BJ (cell line): ENCODE measurements around the gene GDF9. TPM values are rescaled to one million over a fixed set of nuclear protein-coding genes. Genes with fewer than 3 reads are reported as not detected.

ENCODE experiments used
- CTCF ChIA-PET: fragments of 350-600 bp; formaldehyde crosslinking; extraction: SDS; loops from one replicate; lab custom pipeline; 2021; ENCODE audit warnings: antibody characterized with exemption, inconsistent platforms; lab: Yijun Ruan, JAX
- POLR2A ChIA-PET: fragments of 300-600 bp; sonication (Branson Sonifier 250); formaldehyde crosslinking; extraction: SDS; loops from one replicate; lab custom pipeline; 2021; ENCODE audit warnings: antibody characterized with exemption; lab: Charles Lee
- DNase-seq: peaks from one replicate; pipeline ENCODE4 v3.0.0-alpha.2; 2011; ENCODE audit warnings: low read depth
- H3K27me3 ChIP-seq: 2 replicates; pipeline ENCODE4 v1.6.0; 2011; ENCODE audit warnings: low read length; ENCODE audit not compliant: control insufficient read depth, insufficient read depth
- H3K36me3 ChIP-seq: 2 replicates; pipeline ENCODE4 v1.5.1; 2011; ENCODE audit warnings: low read length; ENCODE audit not compliant: control insufficient read depth, insufficient read depth
- H3K4me3 ChIP-seq: 2 replicates; pipeline ENCODE4 v1.5.1; 2011; ENCODE audit warnings: low read depth, mild to moderate bottlenecking, control low read depth, low read length
- polyA plus RNA-seq: library from polyadenylated mRNA; depleted of rRNA; stranded (reverse); fragments of >200 nt; gene quantifications from 2 replicates; pipeline ENCODE4 v1.2.3, GENCODE V29; 2011
- TF ChIP-seq, protein P1 (sequence below): IDR thresholded peaks from 2 replicates; pipeline ENCODE4 v1.5.1; 2011; ENCODE audit warnings: low read depth, mild to moderate bottlenecking, control low read depth, inconsistent platforms, low read length, moderate library complexity; ENCODE audit not compliant: insufficient read depth

GDF9 gene
- polyA plus RNA-seq, 1 experiment = 0.20 TPM

DNA sequence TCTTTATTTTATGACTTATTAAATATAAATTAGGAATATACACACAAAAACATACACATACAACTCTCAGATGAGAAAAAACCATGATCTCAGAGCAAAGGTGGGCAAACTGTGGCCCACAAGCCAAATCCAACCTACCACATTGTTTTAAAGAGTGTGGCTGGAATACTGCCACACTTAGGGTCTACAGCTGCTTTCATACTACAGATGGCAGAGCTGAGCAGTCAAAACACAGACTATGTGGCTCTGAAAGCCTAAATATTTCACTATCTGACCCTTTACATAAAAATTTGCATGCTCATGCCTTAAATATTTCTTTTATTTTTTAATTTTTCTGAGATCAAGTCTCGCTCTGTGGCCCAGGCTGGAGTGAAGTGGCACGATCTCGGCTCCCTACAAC lies 35.5 kb upstream of the GDF9 start:
- Histone ChIP-seq H3K36me3 (peaks cover 6% of the 10 kb centered on the region), H3K4me3 (no peak overlapping the region), H3K27me3 (no peaks in the 10 kb centered on the region)
- TF ChIP-seq, protein P1, sequence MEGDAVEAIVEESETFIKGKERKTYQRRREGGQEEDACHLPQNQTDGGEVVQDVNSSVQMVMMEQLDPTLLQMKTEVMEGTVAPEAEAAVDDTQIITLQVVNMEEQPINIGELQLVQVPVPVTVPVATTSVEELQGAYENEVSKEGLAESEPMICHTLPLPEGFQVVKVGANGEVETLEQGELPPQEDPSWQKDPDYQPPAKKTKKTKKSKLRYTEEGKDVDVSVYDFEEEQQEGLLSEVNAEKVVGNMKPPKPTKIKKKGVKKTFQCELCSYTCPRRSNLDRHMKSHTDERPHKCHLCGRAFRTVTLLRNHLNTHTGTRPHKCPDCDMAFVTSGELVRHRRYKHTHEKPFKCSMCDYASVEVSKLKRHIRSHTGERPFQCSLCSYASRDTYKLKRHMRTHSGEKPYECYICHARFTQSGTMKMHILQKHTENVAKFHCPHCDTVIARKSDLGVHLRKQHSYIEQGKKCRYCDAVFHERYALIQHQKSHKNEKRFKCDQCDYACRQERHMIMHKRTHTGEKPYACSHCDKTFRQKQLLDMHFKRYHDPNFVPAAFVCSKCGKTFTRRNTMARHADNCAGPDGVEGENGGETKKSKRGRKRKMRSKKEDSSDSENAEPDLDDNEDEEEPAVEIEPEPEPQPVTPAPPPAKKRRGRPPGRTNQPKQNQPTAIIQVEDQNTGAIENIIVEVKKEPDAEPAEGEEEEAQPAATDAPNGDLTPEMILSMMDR = no peak
- CTCF ChIA-PET = no interaction called here
- no peak for DNase-seq
- POLR2A ChIA-PET = no interaction called here

DNA sequence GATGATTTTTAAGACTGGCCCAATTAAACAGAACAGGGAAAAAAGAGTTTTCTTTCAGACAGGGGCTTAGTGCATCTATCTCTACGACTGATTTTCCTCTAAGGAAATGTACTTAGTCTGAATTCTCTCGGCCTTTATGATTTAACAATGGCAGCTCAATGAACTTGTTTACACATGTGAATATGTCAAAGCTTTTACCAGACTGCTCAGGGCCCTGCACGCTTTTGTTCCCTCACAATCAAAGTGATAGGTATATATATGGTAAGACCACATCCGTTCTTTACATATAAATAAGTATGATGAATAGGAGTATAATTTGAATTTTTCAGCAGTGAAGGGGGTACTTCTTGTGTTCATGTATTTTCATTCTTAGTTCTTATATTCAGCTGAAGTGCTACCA lies 34.8 kb upstream of the GDF9 start:
- ChIA-PET POLR2A (no interaction called here), CTCF (no interaction called here)
- TF ChIP-seq, protein P1 = no peak
- no peak overlapping the region for H3K4me3 ChIP-seq
- H3K27me3 ChIP-seq = no peaks in the 10 kb centered on the region
- H3K36me3 ChIP-seq = peaks cover 11% of the 10 kb centered on the region
- no peak for DNase-seq

DNA sequence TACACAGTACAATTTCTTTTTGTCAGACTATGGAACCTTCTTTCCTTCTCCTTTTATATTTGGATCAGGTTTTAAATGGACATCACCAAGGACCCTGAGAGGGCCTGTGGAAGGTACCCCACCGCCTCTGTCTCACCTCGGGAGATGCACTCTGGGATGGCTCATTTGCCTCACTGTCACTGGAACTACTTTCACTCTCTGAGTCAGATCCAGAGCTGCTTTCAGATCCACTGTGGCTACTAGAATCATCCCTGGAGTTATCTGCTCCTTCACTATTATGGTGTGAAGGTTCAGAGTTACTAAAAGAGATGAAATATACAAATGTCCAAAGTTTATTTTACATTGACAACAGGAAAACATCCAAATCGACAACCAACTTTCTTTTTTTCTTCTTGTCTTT lies 31.8 kb upstream of the GDF9 start:
- CTCF ChIA-PET = interaction anchor here (1.8 kb wide), 1 partner anchor 15 kb away, joined by 7 read pairs; no protein-coding TSS in a partner anchor

DNA sequence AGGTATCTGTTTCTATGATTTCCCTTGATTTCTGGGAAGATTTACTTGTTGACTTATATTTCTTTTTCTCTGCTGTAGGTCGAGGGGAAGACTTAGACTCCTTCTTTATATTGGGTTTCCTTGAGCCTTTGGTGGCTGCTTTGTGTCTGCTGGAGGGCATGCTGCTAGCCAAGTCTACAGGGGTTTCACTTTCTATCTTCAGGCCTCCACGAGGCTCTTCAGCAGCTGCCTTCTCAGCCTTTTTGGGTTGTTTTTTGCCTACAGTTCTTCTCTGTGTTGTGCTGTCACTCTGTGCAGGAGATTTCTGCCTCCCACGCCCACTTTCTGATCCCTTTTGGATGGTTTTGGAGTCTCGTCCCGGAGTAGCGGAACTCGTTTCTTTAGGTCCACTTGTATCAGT lies 30.4 kb upstream of the GDF9 start:
- TF ChIP-seq, protein P1 = no peak
- ChIA-PET POLR2A (no interaction called here), CTCF (interaction anchor here (1.0 to 1.3 kb wide), 2 partner anchors 9 to 13 kb away, joined by 3 to 4 read pairs; no protein-coding TSS in a partner anchor)
- H3K27me3 ChIP-seq = no peaks in the 10 kb centered on the region
- DNase-seq = no peak
- no peak overlapping the region for H3K4me3 ChIP-seq
- peaks cover 20% of the 10 kb centered on the region for H3K36me3 ChIP-seq

More for the DNA sequence above, 31.8 kb upstream of the GDF9 start:
- POLR2A ChIA-PET = no interaction called here
- Histone ChIP-seq H3K27me3 (no peaks in the 10 kb centered on the region), H3K36me3 (peaks cover 14% of the 10 kb centered on the region), H3K4me3 (no peak overlapping the region)
- no peak for DNase-seq
- TF ChIP-seq, protein P1 = no peak

DNA sequence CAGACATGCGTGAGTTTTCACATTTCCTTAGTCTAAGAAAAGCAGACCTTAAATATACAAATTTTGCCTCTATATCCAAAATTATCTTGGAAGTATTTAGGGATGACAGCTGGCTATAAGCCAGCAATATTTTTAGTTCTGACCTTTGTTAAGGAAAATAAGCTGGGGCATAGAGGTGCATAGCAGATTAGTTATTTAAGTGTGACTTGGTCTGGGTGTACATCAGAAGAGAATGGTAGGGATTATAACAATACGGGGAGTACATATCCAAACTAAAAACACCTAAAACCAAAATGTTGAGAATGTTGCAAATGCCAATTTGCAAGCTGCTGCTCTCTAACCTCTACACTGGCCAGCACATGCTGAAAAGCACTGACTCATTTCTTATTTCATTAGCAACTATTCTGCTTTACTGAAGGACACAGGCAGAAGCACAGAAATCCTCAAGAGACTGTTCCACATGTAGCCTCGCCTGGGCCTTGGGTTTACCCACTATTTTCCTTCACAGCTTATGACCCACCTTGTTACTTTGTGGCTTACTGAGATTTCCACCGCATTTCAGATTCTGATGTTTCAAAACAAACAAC lies 29.5 kb upstream of the GDF9 start:
- ChIA-PET CTCF (interaction anchor here (1.0 to 1.3 kb wide), 4 partner anchors 10 to 369 kb away, joined by 3 to 4 read pairs (median 4); no protein-coding TSS in a partner anchor), POLR2A (no interaction called here)
- TF ChIP-seq, protein P1 = no peak
- no peak for DNase-seq
- H3K36me3 ChIP-seq = peaks cover 20% of the 10 kb centered on the region
- no peak overlapping the region for H3K4me3 ChIP-seq
- H3K27me3 ChIP-seq = no peaks in the 10 kb centered on the region
